ENCODE results near the gene TOR4A. TPM values are rescaled to one million over a fixed set of nuclear protein-coding genes. Genes with fewer than 3 reads are reported as not detected.
A peak's percentile ranks its signal among the peaks of the same experiment; 100 is the strongest.

TOR4A gene
- total and polyA plus RNA-seq, 10 of the 15 experiments (the other 5 are each of a cell fraction or from before 2014, with no cell fraction given), result 2.0 to 19.9 (median 3.7) TPM

DNA sequence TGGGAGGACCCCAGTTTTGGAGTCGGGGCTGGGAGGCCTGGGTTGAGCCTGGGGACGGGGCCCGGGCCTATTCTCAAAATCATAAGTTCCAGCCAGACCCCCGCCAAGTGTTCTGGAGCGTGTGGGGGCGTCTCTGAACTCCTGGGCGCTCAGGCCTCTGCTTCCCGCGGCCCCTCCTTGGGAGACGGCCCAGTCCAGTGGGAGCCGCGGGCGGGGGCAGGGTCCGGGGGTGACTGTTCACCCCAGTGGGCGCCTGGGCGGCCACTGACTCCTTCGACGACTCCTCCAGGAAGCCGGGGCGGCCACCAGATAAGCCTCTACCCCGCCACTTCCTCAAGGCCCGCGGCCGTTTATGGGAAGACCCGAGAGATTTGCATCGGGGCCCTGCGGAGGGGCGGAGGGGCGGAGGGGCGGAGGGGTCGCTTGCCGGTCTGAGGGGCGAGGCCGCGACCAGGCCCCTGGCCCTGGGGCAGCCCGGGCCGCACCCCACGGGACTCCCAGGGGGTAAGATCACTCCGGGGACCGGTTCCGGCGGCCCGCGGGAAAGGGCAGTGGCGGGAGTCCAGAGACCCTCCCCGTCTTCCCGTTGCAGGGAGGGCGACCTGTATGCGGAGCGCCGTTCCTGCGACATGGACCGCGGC, 655 bp downstream of the TOR4A start:
- H3K9ac ChIP-seq (ENCODE audit: control insufficient read depth, insufficient read depth, low read length), result peak overlapping the region; percentile 95
- ChIA-PET CTCF (interaction anchor here (0.6 to 1.6 kb wide), 4 partner anchors 8 to 167 kb away, joined by 3 to 6 read pairs (median 4); no protein-coding TSS in a partner anchor), POLR2A (interaction anchor here (0.6 to 2.5 kb wide), 7 partner anchors 9 to 145 kb away, joined by 3 to 14 read pairs (median 4); partner anchors contain the start of genes EXD3, NOXA1 and TUBB4B)

More for the DNA sequence above, 655 bp downstream of the TOR4A start:
- Histone ChIP-seq H3K27me3 (replicated peaks in 1 of 2; ENCODE audit: control insufficient read depth in 2 of 2, insufficient read depth in 2 of 2, low read length in 1 of 2) (no peaks in the 10 kb centered on the region), H3K79me2 (ENCODE audit: control insufficient read depth, insufficient read depth, low read length) (peaks cover 19% of the 10 kb centered on the region), H4K20me1 (ENCODE audit: control insufficient read depth, insufficient read depth) (no peaks in the 10 kb centered on the region), H3K4me1 (ENCODE audit: control insufficient read depth, insufficient read depth, low read length) (peaks cover 39% of the 10 kb centered on the region), H3K36me3 (ENCODE audit: control insufficient read depth in 2 of 2, insufficient read depth in 2 of 2, low read length in 1 of 2) (no peaks in the 10 kb centered on the region; a peak in 3 of 4 replicates), H3K9me3 (replicated peaks; ENCODE audit: control insufficient read depth, insufficient read depth, low read length) (no peaks in the 10 kb centered on the region), H3K4me2 (ENCODE audit: control insufficient read depth, insufficient read depth) (peak overlapping the region; percentile 97), H3K4me3 (peak overlapping the region; percentile 92), H2AFZ (ENCODE audit: control insufficient read depth, low read depth, low read length) (no peak overlapping the region; the same call in 1 of the 2 replicates), H3K27ac (ENCODE audit: control insufficient read depth, insufficient read depth) (peak overlapping the region; percentile 95)
- no peak for FAIRE-seq
- ATAC-seq, result peak; percentile 32
- RAD21 ChIA-PET (ENCODE audit: unreplicated experiment), result interaction anchor here (0.5 to 1.8 kb wide), 6 partner anchors 10 to 121 kb away, joined by 3 to 14 read pairs (median 4); no protein-coding TSS in a partner anchor
- SMC1A ChIA-PET (ENCODE audit: uncharacterized antibody, unreplicated experiment), result interaction anchor here (1.6 kb wide), 2 partner anchors 41 to 128 kb away, joined by 3 to 6 read pairs; no protein-coding TSS in a partner anchor
- BruUV-seq (replicated peaks), result no TSS peak
- DNase-seq (ENCODE audit: low read depth, low spot score), result no peak
- TF ChIP-seq POLR2A (IDR thresholded peaks at IDR 0.05; ENCODE audit: low read depth, low read length) (peak; percentile 9; the same call in 1 of the 2 replicates), PML (IDR thresholded peaks at IDR 0.05; ENCODE audit: low read length) (no peak), POLR2AphosphoS5 (IDR thresholded peaks at IDR 0.05; ENCODE audit: low read length) (0 out of 2 replicates have a peak, but pooled peaks have one; percentile 13), SMC3 (IDR thresholded peaks at IDR 0.05; ENCODE audit: borderline replicate concordance, low read length) (no peak), CEBPB (IDR thresholded peaks at IDR 0.05; ENCODE audit: borderline replicate concordance in 1 of 2, low read depth in 2 of 2, low read length in 2 of 2) (no peak), EGR1 (IDR thresholded peaks at IDR 0.05; ENCODE audit: borderline replicate concordance in 1 of 2, low read depth in 2 of 2, low read length in 2 of 2) (peak in 1 of 2 experiments; percentile 24; a peak in 1 of 3 replicates)
- 13% methylated on average over 42 of the region's 54 CpGs for WGBS (ENCODE audit: insufficient coverage, insufficient replicate concordance, low lambda C conversion rate, missing lambda C conversion rate)
- in situ Hi-C loops (cut with MboI) (no loop called here), intact Hi-C loops (cut with micrococcal nuclease; ENCODE audit: unreplicated experiment) (no loop called here)

All from GM12878 (cell line).